Measurements from ENCODE around the gene SPAG4.

Gene SPAG4

DNA sequence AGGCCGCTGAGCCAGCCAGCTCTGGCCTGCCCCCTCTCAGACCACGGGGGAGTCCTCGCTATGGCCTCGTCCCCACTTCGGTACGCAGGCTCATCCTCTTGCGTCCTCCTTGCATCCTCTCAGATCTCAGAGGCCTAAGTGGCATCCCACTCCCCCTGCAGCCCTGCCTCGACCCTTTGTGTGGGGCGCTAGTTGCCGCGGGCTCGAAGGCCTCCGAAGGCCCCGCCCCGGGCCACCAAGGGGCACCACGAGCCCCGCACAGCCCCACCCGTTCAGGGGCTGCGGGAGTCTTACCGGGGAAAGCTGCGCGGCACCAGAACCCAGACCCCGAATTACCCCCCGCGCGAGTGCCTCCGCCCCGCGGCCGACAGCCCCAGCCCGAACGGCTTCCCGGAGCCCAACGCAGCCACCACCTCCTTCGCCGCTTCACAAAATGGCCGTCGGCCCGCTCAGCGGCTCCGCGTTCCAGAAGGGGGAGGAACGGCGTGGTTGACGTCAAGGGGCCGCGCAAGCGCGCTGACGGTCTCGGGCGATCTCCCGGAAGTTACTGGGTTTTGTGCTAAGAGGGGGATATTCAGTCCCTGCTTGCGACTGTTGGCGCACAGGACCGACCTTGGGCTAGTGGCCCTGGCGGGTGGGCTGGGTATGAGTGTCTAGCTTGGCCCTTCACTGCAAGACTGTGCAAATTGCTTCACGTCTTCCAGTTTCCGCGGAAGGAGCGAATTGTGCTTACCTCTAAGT lies 49.0 kb downstream of the SPAG4 start, which contains the start of the genes CPNE1 and RBM12 (continued):
- no peak for TF ChIP-seq ZNF544 (tag by site-specific recombination; IDR thresholded peaks at IDR 0.05)
- TF ChIP-seq ZNF571 (tag by site-specific recombination; IDR thresholded peaks at IDR 0.05), result no peak
- TF ChIP-seq ZFP3 (tag by site-specific recombination; IDR thresholded peaks at IDR 0.05; ENCODE audit: low read depth), result no peak
- TF ChIP-seq ZNF202 (tag by site-specific recombination; IDR thresholded peaks at IDR 0.05; ENCODE audit: borderline replicate concordance), result no peak
- no peak for TF ChIP-seq ZNF654 (tag by site-specific recombination; IDR thresholded peaks at IDR 0.05; ENCODE audit: low read depth)
- no peak for TF ChIP-seq ZFHX2 (tag by site-specific recombination; conservative IDR thresholded peaks at IDR 0.05)
- TF ChIP-seq ZNF16 (tag by site-specific recombination; IDR thresholded peaks at IDR 0.05; ENCODE audit: low read depth), result no peak
- no peak for TF ChIP-seq OSR2 (tag by site-specific recombination; IDR thresholded peaks at IDR 0.05)
- TF ChIP-seq MZF1 (tag by site-specific recombination; IDR thresholded peaks at IDR 0.05; ENCODE audit: borderline replicate concordance), result peak; percentile 9; the same call in 1 of the 2 replicates
- TF ChIP-seq ZNF530 (tag by site-specific recombination; IDR thresholded peaks at IDR 0.05; ENCODE audit: low read depth), result no peak
- TF ChIP-seq, protein P1, sequence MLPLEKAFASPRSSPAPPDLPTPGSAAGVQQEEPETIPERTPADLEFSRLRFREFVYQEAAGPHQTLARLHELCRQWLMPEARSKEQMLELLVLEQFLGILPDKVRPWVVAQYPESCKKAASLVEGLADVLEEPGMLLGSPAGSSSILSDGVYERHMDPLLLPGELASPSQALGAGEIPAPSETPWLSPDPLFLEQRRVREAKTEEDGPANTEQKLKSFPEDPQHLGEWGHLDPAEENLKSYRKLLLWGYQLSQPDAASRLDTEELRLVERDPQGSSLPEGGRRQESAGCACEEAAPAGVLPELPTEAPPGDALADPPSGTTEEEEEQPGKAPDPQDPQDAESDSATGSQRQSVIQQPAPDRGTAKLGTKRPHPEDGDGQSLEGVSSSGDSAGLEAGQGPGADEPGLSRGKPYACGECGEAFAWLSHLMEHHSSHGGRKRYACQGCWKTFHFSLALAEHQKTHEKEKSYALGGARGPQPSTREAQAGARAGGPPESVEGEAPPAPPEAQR (tag by site-specific recombination; IDR thresholded peaks at IDR 0.05), result no peak
- no peak for TF ChIP-seq SALL2 (tag by site-specific recombination; IDR thresholded peaks at IDR 0.05; ENCODE audit: borderline replicate concordance)
- peak; percentile 79 for TF ChIP-seq ZBTB8A (tag by site-specific recombination; IDR thresholded peaks at IDR 0.05)
- TF ChIP-seq, protein P2, sequence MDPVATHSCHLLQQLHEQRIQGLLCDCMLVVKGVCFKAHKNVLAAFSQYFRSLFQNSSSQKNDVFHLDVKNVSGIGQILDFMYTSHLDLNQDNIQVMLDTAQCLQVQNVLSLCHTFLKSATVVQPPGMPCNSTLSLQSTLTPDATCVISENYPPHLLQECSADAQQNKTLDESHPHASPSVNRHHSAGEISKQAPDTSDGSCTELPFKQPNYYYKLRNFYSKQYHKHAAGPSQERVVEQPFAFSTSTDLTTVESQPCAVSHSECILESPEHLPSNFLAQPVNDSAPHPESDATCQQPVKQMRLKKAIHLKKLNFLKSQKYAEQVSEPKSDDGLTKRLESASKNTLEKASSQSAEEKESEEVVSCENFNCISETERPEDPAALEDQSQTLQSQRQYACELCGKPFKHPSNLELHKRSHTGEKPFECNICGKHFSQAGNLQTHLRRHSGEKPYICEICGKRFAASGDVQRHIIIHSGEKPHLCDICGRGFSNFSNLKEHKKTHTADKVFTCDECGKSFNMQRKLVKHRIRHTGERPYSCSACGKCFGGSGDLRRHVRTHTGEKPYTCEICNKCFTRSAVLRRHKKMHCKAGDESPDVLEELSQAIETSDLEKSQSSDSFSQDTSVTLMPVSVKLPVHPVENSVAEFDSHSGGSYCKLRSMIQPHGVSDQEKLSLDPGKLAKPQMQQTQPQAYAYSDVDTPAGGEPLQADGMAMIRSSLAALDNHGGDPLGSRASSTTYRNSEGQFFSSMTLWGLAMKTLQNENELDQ (tag by site-specific recombination; IDR thresholded peaks at IDR 0.05; ENCODE audit: low read depth), result no peak
- TF ChIP-seq, protein P3, sequence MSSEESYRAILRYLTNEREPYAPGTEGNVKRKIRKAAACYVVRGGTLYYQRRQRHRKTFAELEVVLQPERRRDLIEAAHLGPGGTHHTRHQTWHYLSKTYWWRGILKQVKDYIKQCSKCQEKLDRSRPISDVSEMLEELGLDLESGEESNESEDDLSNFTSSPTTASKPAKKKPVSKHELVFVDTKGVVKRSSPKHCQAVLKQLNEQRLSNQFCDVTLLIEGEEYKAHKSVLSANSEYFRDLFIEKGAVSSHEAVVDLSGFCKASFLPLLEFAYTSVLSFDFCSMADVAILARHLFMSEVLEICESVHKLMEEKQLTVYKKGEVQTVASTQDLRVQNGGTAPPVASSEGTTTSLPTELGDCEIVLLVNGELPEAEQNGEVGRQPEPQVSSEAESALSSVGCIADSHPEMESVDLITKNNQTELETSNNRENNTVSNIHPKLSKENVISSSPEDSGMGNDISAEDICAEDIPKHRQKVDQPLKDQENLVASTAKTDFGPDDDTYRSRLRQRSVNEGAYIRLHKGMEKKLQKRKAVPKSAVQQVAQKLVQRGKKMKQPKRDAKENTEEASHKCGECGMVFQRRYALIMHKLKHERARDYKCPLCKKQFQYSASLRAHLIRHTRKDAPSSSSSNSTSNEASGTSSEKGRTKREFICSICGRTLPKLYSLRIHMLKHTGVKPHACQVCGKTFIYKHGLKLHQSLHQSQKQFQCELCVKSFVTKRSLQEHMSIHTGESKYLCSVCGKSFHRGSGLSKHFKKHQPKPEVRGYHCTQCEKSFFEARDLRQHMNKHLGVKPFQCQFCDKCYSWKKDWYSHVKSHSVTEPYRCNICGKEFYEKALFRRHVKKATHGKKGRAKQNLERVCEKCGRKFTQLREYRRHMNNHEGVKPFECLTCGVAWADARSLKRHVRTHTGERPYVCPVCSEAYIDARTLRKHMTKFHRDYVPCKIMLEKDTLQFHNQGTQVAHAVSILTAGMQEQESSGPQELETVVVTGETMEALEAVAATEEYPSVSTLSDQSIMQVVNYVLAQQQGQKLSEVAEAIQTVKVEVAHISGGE (tag by site-specific recombination; conservative IDR thresholded peaks at IDR 0.05; ENCODE audit: low read depth), result peak; percentile 66
- peak; percentile 66 for TF ChIP-seq SP2 (tag by site-specific recombination; IDR thresholded peaks at IDR 0.05)
- TF ChIP-seq, protein P4, sequence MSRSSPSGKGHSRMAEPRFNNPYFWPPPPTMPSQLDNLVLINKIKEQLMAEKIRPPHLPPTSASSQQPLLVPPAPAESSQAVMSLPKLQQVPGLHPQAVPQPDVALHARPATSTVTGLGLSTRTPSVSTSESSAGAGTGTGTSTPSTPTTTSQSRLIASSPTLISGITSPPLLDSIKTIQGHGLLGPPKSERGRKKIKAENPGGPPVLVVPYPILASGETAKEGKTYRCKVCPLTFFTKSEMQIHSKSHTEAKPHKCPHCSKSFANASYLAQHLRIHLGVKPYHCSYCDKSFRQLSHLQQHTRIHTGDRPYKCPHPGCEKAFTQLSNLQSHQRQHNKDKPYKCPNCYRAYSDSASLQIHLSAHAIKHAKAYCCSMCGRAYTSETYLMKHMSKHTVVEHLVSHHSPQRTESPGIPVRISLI (tag by site-specific recombination; IDR thresholded peaks at IDR 0.05), result no peak
- TF ChIP-seq ZNF529 (tag by site-specific recombination; IDR thresholded peaks at IDR 0.05; ENCODE audit: insufficient replicate concordance), result no peak
- TF ChIP-seq, protein P5, sequence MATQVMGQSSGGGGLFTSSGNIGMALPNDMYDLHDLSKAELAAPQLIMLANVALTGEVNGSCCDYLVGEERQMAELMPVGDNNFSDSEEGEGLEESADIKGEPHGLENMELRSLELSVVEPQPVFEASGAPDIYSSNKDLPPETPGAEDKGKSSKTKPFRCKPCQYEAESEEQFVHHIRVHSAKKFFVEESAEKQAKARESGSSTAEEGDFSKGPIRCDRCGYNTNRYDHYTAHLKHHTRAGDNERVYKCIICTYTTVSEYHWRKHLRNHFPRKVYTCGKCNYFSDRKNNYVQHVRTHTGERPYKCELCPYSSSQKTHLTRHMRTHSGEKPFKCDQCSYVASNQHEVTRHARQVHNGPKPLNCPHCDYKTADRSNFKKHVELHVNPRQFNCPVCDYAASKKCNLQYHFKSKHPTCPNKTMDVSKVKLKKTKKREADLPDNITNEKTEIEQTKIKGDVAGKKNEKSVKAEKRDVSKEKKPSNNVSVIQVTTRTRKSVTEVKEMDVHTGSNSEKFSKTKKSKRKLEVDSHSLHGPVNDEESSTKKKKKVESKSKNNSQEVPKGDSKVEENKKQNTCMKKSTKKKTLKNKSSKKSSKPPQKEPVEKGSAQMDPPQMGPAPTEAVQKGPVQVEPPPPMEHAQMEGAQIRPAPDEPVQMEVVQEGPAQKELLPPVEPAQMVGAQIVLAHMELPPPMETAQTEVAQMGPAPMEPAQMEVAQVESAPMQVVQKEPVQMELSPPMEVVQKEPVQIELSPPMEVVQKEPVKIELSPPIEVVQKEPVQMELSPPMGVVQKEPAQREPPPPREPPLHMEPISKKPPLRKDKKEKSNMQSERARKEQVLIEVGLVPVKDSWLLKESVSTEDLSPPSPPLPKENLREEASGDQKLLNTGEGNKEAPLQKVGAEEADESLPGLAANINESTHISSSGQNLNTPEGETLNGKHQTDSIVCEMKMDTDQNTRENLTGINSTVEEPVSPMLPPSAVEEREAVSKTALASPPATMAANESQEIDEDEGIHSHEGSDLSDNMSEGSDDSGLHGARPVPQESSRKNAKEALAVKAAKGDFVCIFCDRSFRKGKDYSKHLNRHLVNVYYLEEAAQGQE (tag by site-specific recombination; IDR thresholded peaks at IDR 0.05), result no peak
- TF ChIP-seq ZNF548 (tag by site-specific recombination; IDR thresholded peaks at IDR 0.05), result no peak
- no peak for TF ChIP-seq ZNF311 (tag by site-specific recombination; IDR thresholded peaks at IDR 0.05; ENCODE audit: borderline replicate concordance)
- TF ChIP-seq ZSCAN30 (tag by site-specific recombination; IDR thresholded peaks at IDR 0.05), result peak; percentile 37; the same call in 1 of the 2 replicates
- TF ChIP-seq, protein P6, sequence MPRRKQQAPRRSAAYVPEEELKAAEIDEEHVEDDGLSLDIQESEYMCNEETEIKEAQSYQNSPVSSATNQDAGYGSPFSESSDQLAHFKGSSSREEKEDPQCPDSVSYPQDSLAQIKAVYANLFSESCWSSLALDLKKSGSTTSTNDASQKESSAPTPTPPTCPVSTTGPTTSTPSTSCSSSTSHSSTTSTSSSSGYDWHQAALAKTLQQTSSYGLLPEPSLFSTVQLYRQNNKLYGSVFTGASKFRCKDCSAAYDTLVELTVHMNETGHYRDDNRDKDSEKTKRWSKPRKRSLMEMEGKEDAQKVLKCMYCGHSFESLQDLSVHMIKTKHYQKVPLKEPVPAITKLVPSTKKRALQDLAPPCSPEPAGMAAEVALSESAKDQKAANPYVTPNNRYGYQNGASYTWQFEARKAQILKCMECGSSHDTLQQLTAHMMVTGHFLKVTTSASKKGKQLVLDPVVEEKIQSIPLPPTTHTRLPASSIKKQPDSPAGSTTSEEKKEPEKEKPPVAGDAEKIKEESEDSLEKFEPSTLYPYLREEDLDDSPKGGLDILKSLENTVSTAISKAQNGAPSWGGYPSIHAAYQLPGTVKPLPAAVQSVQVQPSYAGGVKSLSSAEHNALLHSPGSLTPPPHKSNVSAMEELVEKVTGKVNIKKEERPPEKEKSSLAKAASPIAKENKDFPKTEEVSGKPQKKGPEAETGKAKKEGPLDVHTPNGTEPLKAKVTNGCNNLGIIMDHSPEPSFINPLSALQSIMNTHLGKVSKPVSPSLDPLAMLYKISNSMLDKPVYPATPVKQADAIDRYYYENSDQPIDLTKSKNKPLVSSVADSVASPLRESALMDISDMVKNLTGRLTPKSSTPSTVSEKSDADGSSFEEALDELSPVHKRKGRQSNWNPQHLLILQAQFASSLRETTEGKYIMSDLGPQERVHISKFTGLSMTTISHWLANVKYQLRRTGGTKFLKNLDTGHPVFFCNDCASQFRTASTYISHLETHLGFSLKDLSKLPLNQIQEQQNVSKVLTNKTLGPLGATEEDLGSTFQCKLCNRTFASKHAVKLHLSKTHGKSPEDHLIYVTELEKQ (tag by site-specific recombination; IDR thresholded peaks at IDR 0.05; ENCODE audit: borderline replicate concordance), result no peak
